Measurements from ENCODE around the gene ALOX12B. TPM values are rescaled to one million over a fixed set of nuclear protein-coding genes. Genes with fewer than 3 reads are reported as not detected.

ALOX12B gene
- total and polyA plus RNA-seq, 2 donors (not counting 3 experiments of a cell fraction or from before 2014, with no cell fraction given): not detected

GRCh38 chr17:8071496-8071895, 16.0 kb downstream of the ALOX12B start:
- FAIRE-seq (no peak), DNase-seq (ENCODE audit: low read depth, low spot score) (no peak)
- Histone ChIP-seq H3K9me1 (replicated peaks; ENCODE audit: control insufficient read depth, extremely low read depth, insufficient read depth, low read length) (no peaks in the 10 kb centered on the region), H3K4me2 (ENCODE audit: insufficient read depth, low read length) (no peak overlapping the region), H3K79me2 (ENCODE audit: control insufficient read depth, insufficient read depth, low read length) (no peaks in the 10 kb centered on the region), H3K9me3 (replicated peaks; ENCODE audit: control insufficient read depth, insufficient read depth, low read length) (no peaks in the 10 kb centered on the region), H4K20me1 (replicated peaks; ENCODE audit: control insufficient read depth, extremely low read depth, insufficient read depth, low read length) (no peaks in the 10 kb centered on the region), H3K36me3 (ENCODE audit: control insufficient read depth in 2 of 2, extremely low read depth in 1 of 2, insufficient read depth in 2 of 2, low read length in 2 of 2) (no peaks in the 10 kb centered on the region), H3K27me3 (ENCODE audit: control insufficient read depth in 2 of 2, insufficient read depth in 2 of 2, low read length in 2 of 2) (peaks cover 35% of the 10 kb centered on the region in 2 experiments), H3K9ac (replicated peaks; ENCODE audit: extremely low read depth, insufficient read depth, low read length) (no peak overlapping the region), H3K4me3 (replicated peaks in 1 of 3; ENCODE audit: insufficient read depth in 1 of 3, low read depth in 1 of 3, low read length in 3 of 3) (no peak overlapping the region), H3K4me1 (ENCODE audit: control insufficient read depth, extremely low read depth, insufficient read depth, low read length) (no peaks in the 10 kb centered on the region), H2AFZ (ENCODE audit: low read depth, low read length) (no peak overlapping the region), H3K27ac (ENCODE audit: insufficient read depth, low read depth, low read length) (no peak overlapping the region)
- no peak for TF ChIP-seq FOS (IDR thresholded peaks at IDR 0.05; ENCODE audit: borderline replicate concordance, insufficient read depth, low read length)
- no peak for TF ChIP-seq MYC (IDR thresholded peaks at IDR 0.05; ENCODE audit: low read depth, low read length)
- TF ChIP-seq GATA2 (IDR thresholded peaks at IDR 0.05; ENCODE audit: insufficient read depth, insufficient read length, low read depth, low read length): no peak
- TF ChIP-seq EZH2 (IDR thresholded peaks at IDR 0.05; ENCODE audit: borderline replicate concordance, low read depth, low read length, severe bottlenecking): peak; percentile 3
- TF ChIP-seq MAX (IDR thresholded peaks at IDR 0.05; ENCODE audit: insufficient read depth, insufficient read length): no peak
- no peak for TF ChIP-seq POLR2A (IDR thresholded peaks at IDR 0.05; ENCODE audit: low read depth, low read length)
- no peak for TF ChIP-seq JUN (IDR thresholded peaks at IDR 0.05; ENCODE audit: borderline replicate concordance, insufficient read depth, insufficient read length, low read depth)
- no TSS peak for BruUV-seq (replicated peaks)
- ChIA-PET CTCF (interaction anchor here (1.4 to 4.7 kb wide), 5 partner anchors 12 to 82 kb away, joined by 4 to 73 read pairs (median 6); partner anchors contain the start of gene ALOX12B), POLR2A (no interaction called here)
- dilution Hi-C loops (cut with MboI; ENCODE audit: extremely low pct_ligation_motif_present, low sequenced_read_pairs) (no loop called here), intact Hi-C loops (cut with micrococcal nuclease) (no loop called here)

- ChIA-PET CTCF (interaction anchor here (1.4 to 4.7 kb wide), 5 partner anchors 10 to 40 kb away, joined by 3 to 73 read pairs (median 9); no protein-coding TSS in a partner anchor), POLR2A (no interaction called here)
- FAIRE-seq: no peak
These were observed 18.0 kb downstream of the ALOX12B start for GRCh38 chr17:8069587-8069860.

More at GRCh38 chr17:8069587-8069860, 18.0 kb downstream of the ALOX12B start:
- H3K9me3 ChIP-seq (replicated peaks; ENCODE audit: control insufficient read depth, insufficient read depth, low read length): no peaks in the 10 kb centered on the region
- intact Hi-C loops (cut with micrococcal nuclease): no loop called here
- no peaks in the 10 kb centered on the region for H3K9me1 ChIP-seq (replicated peaks; ENCODE audit: control insufficient read depth, extremely low read depth, insufficient read depth, low read length)
- no peak overlapping the region for H2AFZ ChIP-seq (ENCODE audit: low read depth, low read length)
- BruUV-seq (replicated peaks): no TSS peak
- H3K27me3 ChIP-seq (ENCODE audit: control insufficient read depth in 2 of 2, insufficient read depth in 2 of 2, low read length in 2 of 2): peaks cover 35 to 40% of the 10 kb centered on the region in 2 experiments
- H4K20me1 ChIP-seq (replicated peaks; ENCODE audit: control insufficient read depth, extremely low read depth, insufficient read depth, low read length): no peaks in the 10 kb centered on the region
- no peak overlapping the region for H3K9ac ChIP-seq (replicated peaks; ENCODE audit: extremely low read depth, insufficient read depth, low read length)
- H3K4me3 ChIP-seq (replicated peaks in 1 of 3; ENCODE audit: insufficient read depth in 1 of 3, low read depth in 1 of 3, low read length in 3 of 3): no peak overlapping the region
- H3K4me1 ChIP-seq (ENCODE audit: control insufficient read depth, extremely low read depth, insufficient read depth, low read length): no peaks in the 10 kb centered on the region
- H3K79me2 ChIP-seq (ENCODE audit: control insufficient read depth, insufficient read depth, low read length): no peaks in the 10 kb centered on the region
- H3K27ac ChIP-seq (ENCODE audit: insufficient read depth, low read depth, low read length): no peak overlapping the region
- no peak overlapping the region for H3K4me2 ChIP-seq (ENCODE audit: insufficient read depth, low read length)
- no peaks in the 10 kb centered on the region for H3K36me3 ChIP-seq (ENCODE audit: control insufficient read depth in 2 of 2, extremely low read depth in 1 of 2, insufficient read depth in 2 of 2, low read length in 2 of 2)
- dilution Hi-C loops (cut with MboI; ENCODE audit: extremely low pct_ligation_motif_present, low sequenced_read_pairs): no loop called here
- TF ChIP-seq MYC (IDR thresholded peaks at IDR 0.05; ENCODE audit: low read depth, low read length) (no peak), EZH2 (IDR thresholded peaks at IDR 0.05; ENCODE audit: borderline replicate concordance, low read depth, low read length, severe bottlenecking) (no peak), JUN (IDR thresholded peaks at IDR 0.05; ENCODE audit: borderline replicate concordance, insufficient read depth, insufficient read length, low read depth) (no peak), POLR2A (IDR thresholded peaks at IDR 0.05; ENCODE audit: low read depth, low read length) (no peak), MAX (IDR thresholded peaks at IDR 0.05; ENCODE audit: insufficient read depth, insufficient read length) (no peak), FOS (IDR thresholded peaks at IDR 0.05; ENCODE audit: borderline replicate concordance, insufficient read depth, low read length) (no peak), GATA2 (IDR thresholded peaks at IDR 0.05; ENCODE audit: insufficient read depth, insufficient read length, low read depth, low read length) (no peak), POLR2AphosphoS5 (IDR thresholded peaks at IDR 0.05; ENCODE audit: insufficient read depth, low read depth, low read length) (no peak), CTCF (IDR thresholded peaks at IDR 0.05; ENCODE audit: extremely low read depth in 1 of 2, insufficient read depth in 1 of 2, low read depth in 1 of 2, low read length in 2 of 2) (no peak)
- no peak for DNase-seq (ENCODE audit: low read depth, low spot score)
